Measurements from ENCODE around the gene ADGRG7.
"Not testable (repeated sequence)": the region's sequence is repeated elsewhere in the genome, so short reads cannot be mapped to it uniquely, and the experiment has no call there.

ADGRG7 gene

DNA sequence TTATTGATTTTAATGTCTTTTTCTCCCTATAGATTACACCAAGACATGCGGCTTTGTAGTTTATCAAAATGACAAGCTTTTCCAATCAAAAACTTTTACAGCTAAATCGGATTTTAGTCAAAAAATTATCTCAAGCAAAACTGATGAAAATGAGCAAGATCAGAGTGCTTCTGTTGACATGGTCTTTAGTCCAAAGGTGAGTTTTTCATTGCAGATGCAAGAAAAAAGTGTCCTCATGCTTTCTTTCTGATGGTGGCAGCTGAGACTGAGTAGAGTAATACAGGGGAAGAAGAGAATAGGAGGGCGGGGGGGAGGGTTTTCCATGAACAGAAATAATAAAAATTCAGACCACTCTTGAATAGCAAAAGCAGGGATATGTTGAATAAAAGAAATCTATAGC, 36.5 kb downstream of the ADGRG7 start:
- DNase-seq (ENCODE audit: low read depth in 2 of 2) = no peak

- DNase-seq (ENCODE audit: low read depth in 2 of 2) = no peak
Observed at GRCh38 chr3:100647171-100647570, 37.8 kb downstream of the ADGRG7 start.

- DNase-seq (ENCODE audit: low read depth in 2 of 2) = no peak
Observed at GRCh38 chr3:100647657-100648056, 38.3 kb downstream of the ADGRG7 start.

- no peak for DNase-seq (ENCODE audit: low read depth in 2 of 2)
Observed at GRCh38 chr3:100650651-100651619, 41.5 kb downstream of the ADGRG7 start.

DNA sequence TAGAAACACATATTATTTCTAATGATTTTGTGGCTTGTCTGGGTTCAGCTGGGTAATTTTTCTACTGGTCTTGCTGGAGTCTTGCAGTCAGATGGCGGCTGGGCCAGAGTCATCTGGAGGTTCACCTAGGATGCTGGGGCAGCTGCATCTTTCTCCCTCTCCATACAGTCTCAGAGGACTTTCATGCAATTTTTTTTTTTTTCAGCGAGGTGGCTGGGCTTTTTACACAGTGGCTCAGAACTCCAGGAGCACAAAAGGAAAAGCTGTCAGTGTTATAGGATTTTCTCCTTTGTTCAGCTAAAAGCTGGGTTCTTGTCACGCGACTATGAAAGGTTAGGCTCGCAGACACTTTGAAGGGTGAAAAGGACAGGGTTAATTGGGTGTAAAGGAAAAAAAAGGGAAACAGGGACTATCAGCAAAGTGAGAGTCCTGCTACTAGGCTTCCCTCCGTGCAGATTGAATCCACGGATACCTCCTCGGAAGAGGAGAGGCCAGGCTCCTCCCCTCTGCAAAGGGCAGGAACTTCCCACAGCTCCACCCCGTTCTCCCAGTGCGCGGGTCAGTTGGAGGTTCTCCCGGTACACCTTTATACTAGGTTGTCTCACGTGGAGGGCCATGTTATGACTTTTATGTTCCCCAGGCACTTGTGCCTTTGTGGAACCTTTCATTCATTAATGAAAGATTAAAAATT, 44.3 kb downstream of the ADGRG7 start:
- no peak for DNase-seq (ENCODE audit: low read depth in 2 of 2)

- DNase-seq (ENCODE audit: low read depth in 2 of 2) = no peak
Observed at GRCh38 chr3:100656945-100657344, 47.5 kb downstream of the ADGRG7 start.

GRCh38 chr3:100661294-100661693, 51.9 kb downstream of the ADGRG7 start:
- not testable (repeated sequence) for DNase-seq (ENCODE audit: low read depth in 2 of 2)

GRCh38 chr3:100662113-100662823, 52.9 kb downstream of the ADGRG7 start:
- no peak for DNase-seq (ENCODE audit: low read depth in 2 of 2)

DNA sequence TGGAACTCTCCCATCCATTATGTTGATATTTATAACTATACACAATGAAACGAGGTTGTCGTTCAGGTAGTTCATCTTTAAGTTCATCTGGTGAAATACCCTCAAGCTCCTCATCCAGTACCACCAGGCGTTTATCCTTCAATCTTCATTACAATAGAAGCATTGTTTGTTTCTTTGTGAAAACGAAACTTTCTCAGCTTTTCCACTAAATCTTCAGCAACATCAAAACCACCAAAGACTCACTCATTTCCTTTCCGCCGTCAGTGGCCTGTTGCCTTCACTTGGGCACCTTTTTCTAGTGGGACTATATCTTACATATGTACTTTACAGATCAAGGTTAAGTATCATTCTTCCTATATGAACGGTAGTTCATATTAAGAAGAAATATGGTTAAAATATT, 55.8 kb downstream of the ADGRG7 start:
- no peak for DNase-seq (ENCODE audit: low read depth in 2 of 2)

GRCh38 chr3:100666699-100667098, 57.3 kb downstream of the ADGRG7 start:
- not testable (repeated sequence) for DNase-seq (ENCODE audit: low read depth in 2 of 2)

- DNase-seq (ENCODE audit: low read depth in 2 of 2) = not testable (repeated sequence)
Observed at GRCh38 chr3:100667316-100667715, 57.9 kb downstream of the ADGRG7 start.

DNA sequence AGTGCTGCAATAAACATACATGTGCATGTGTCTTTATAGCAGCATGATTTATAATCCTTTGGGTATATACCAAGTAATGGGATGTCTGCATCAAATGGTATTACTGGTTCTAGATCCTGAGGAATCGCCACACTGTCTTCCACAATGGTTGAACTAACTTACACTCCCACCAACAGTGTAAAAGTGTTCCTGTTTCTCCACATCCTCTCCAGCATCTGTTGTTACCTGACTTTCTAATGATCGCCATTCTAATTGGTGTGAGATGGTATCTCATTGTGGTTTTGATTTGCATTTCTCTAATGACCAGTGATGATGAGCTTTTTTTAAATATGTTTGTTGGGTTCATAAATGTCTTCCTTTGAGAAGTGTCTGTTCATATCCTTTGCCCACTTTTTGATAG, 61.6 kb downstream of the ADGRG7 start:
- DNase-seq (ENCODE audit: low read depth in 2 of 2) = not testable (repeated sequence)

DNA sequence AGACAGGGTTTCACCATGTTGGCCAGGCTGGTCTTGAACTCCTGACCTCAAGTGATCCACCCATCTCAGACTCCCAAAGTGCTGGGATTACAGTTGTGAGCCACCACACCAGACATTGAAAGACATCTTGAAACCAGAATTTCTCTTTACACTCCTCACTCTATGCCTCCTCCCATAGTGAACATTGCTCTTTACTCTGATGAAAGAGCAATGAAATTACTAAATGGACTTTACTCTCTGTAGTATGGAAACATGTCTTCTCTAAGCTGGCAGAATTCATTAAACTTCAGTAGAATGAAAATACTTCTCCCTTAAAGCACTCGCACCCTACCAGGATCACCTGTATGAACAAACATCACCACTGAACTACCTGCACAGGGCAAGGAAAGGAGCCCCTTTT, 72.1 kb downstream of the ADGRG7 start:
- no peak for DNase-seq (ENCODE audit: low read depth in 2 of 2)

- DNase-seq (ENCODE audit: low read depth in 2 of 2) = no peak
Observed at GRCh38 chr3:100682056-100682853, 72.9 kb downstream of the ADGRG7 start.

DNA sequence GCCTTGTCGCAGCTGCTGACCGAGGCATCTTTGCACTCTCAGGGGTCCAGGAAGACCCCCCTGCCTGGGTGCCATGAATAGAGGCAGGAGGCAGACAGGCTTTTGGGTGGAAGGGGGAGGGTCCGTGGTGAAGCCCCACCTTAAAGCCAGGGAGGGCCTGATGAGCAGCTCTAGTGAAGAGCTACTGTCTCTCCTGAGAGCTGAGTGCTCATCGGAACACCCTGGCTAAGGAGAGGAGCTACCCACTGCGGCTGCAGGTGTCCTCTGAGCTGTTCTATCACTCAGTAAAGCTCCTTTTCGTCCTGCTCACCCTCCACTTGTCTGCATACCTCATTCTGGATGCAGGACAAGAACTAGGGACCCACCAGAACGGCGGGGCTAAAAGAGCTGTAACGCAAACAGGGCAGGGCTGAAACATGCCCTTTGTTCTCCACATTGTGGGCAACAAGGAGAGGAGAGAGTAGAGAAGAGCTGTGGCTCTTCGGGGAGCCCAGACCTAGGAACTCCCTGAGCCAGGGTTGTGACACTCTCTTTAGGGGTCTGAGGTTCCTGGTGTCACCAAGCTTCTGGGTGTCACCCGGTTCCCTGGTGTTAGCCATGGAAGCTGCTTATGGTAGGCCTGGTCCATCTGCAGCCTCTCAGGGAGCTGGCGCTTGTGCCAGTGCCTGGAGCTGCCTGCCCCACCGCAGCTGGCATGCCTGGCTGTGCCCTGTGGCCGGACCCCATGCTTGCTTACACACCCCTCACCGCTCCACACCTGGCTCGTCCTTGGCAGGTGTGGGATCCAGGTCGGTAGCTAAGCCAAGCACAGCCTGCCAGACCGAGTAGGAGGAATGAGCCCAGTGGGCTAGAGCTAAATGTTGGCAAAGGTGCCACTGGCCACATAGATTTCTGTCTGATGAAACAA, 73.7 kb downstream of the ADGRG7 start:
- no peak for DNase-seq (ENCODE audit: low read depth in 2 of 2)

GRCh38 chr3:100693225-100693624, 83.8 kb downstream of the ADGRG7 start:
- no peak for DNase-seq (ENCODE audit: low read depth in 2 of 2)

GRCh38 chr3:100695696-100696095, 86.3 kb downstream of the ADGRG7 start:
- DNase-seq (ENCODE audit: low read depth in 2 of 2) = no peak

DNA sequence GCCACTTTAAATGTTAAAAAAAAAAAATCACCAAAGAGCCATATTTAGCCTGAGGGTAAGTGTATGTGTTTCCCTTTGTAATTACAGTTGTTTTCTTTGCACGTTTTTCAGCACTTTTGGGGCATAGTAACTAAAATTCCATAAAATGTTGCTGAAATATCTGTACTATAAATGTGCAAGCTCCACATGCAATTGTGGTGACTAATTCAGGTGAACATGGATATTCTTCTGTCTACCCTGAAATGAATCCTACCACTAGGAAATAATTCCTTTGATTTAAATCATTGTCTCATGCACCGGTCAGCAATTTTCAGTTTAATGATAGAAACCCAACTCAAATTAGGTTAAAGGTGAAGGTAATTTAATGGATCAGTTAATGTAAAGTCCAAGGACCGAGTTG, 86.8 kb downstream of the ADGRG7 start:
- no peak for DNase-seq (ENCODE audit: low read depth in 2 of 2)

DNA sequence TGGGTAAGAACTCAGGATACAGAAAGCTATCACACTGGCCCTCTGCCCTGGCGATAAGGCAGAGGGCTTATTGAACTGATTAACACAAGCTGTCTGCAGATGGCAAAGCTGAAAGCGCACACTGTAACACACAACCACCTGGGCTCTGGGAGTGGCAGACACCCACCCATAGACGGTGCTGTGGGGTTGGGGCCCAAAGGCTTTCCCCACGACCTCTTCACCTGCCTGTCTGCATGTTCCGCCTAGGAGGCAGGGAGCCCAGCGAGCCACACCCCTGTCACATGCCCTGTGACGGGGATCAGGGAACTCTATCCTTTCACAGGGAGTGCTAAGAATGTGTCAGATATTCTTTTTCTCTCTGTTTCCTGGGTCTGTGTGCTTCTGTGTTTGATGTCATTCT, 87.8 kb downstream of the ADGRG7 start:
- no peak for DNase-seq (ENCODE audit: low read depth in 2 of 2)

GRCh38 chr3:100697723-100698285, 88.4 kb downstream of the ADGRG7 start:
- no peak for DNase-seq (ENCODE audit: low read depth in 2 of 2)
